Astrocyte of the cerebellum (primary cell): ENCODE measurements around the gene PKD1.
A peak's percentile ranks its signal among the peaks of the same experiment; 100 is the strongest.

ENCODE experiments used
- DNase-seq: peaks from one replicate; pipeline ENCODE4 v3.0.0-alpha.2; 2011; ENCODE audit warnings: low read depth
- H3K4me3 ChIP-seq: 2 replicates; pipeline ENCODE4 v1.5.1; 2011; ENCODE audit warnings: mild to moderate bottlenecking, low read depth, low read length, moderate library complexity
- CTCF ChIP-seq: IDR thresholded peaks from 2 replicates; pipeline ENCODE4 v1.5.1; 2012; ENCODE audit warnings: low read length, low read depth, moderate library complexity, mild to moderate bottlenecking; ENCODE audit errors: missing control alignments
- in situ Hi-C: cut with HindIII; loops from 2 replicates; pipeline ENCODE4 v1.10.0; 2017; ENCODE audit warnings: low sequenced_read_pairs

Gene PKD1

GRCh38 chr16:2163211-2163881 lies 27.6 kb upstream of the PKD1 start:
- in situ Hi-C loops = loop anchor here (10.0 kb wide), 3 partner anchors 89 to 261 kb away; partner anchors contain the start of gene CCNF
- H3K4me3 ChIP-seq = no peak overlapping the region
- no peak for DNase-seq
- no peak for TF ChIP-seq CTCF

- TF ChIP-seq CTCF = no peak
- in situ Hi-C loops = loop anchor here (10.0 kb wide), 3 partner anchors 88 to 262 kb away; partner anchors contain the start of gene CCNF
- no peak overlapping the region for H3K4me3 ChIP-seq
These were observed 27.0 kb upstream of the PKD1 start for GRCh38 chr16:2162676-2163118.

GRCh38 chr16:2161911-2162310 lies 26.2 kb upstream of the PKD1 start:
- H3K4me3 ChIP-seq = no peak overlapping the region
- DNase-seq = no peak
- TF ChIP-seq CTCF = no peak
- in situ Hi-C loops = loop anchor here (10.0 kb wide), 3 partner anchors 87 to 263 kb away; partner anchors contain the start of gene CCNF

More at GRCh38 chr16:2162676-2163118, 27.0 kb upstream of the PKD1 start:
- DNase-seq = no peak

GRCh38 chr16:2160915-2161551 lies 25.3 kb upstream of the PKD1 start:
- no peak overlapping the region for H3K4me3 ChIP-seq
- no peak for TF ChIP-seq CTCF

GRCh38 chr16:2159175-2159838 lies 23.6 kb upstream of the PKD1 start:
- peak; percentile 66 for DNase-seq
- TF ChIP-seq CTCF = no peak
- in situ Hi-C loops = no loop called here
- peak overlapping the region; percentile 24 for H3K4me3 ChIP-seq

More at GRCh38 chr16:2160915-2161551, 25.3 kb upstream of the PKD1 start:
- no peak for DNase-seq
- in situ Hi-C loops = loop anchor here (10.0 kb wide), 3 partner anchors 86 to 264 kb away; partner anchors contain the start of gene CCNF

- DNase-seq = no peak
- no peak overlapping the region for H3K4me3 ChIP-seq
- in situ Hi-C loops = no loop called here
- no peak for TF ChIP-seq CTCF
These were observed 22.6 kb upstream of the PKD1 start for GRCh38 chr16:2158262-2158638.
